Suprapubic skin (tissue), 4 donors: Measurements from ENCODE around the gene F10. TPM values are rescaled to one million over a fixed set of nuclear protein-coding genes. Genes with fewer than 3 reads are reported as not detected.

Experiments used
- DNase-seq, 2 donors: peaks; one replicate each; pipeline ENCODE4 v3.0.0-alpha.2; 2019; ENCODE audit warnings: low spot score in 2 of 2
- H3K27ac ChIP-seq: fragments of 200-600 bp; sonication (generic); one replicate; pipeline ENCODE4 v1.5.1; 2019
- H3K27me3 ChIP-seq: fragments of 200-600 bp; sonication (generic); one replicate; pipeline ENCODE4 v1.5.1; 2019
- H3K36me3 ChIP-seq: fragments of 200-600 bp; sonication (generic); one replicate; pipeline ENCODE4 v1.5.1; 2019
- H3K4me1 ChIP-seq: fragments of 200-600 bp; sonication (generic); one replicate; pipeline ENCODE4 v1.5.1; 2019
- H3K4me3 ChIP-seq: fragments of 200-600 bp; sonication (generic); one replicate; pipeline ENCODE4 v1.5.1; 2019; ENCODE audit warnings: mild to moderate bottlenecking
- H3K9me3 ChIP-seq: fragments of 200-600 bp; sonication (generic); one replicate; pipeline ENCODE4 v1.5.1; 2019
- EP300 ChIP-seq: sonication (generic); formaldehyde crosslinking; IDR thresholded peaks from one replicate; pipeline ENCODE4 v1.6.1; 2017; ENCODE audit warnings: antibody characterized with exemption
- POLR2A ChIP-seq, 2 donors: fragments of 450-650 bp; IDR thresholded peaks; one replicate each; pipeline ENCODE4 v1.6.1; 2017; ENCODE audit warnings: antibody characterized with exemption in 2 of 2, mild to moderate bottlenecking in 2 of 2, moderate library complexity in 2 of 2
- POLR2AphosphoS5 ChIP-seq, 3 donors: sonication (generic); formaldehyde crosslinking; IDR thresholded peaks; one replicate each; pipeline ENCODE4 v1.6.1; 2017; ENCODE audit warnings: antibody characterized with exemption in 3 of 3
- WGBS: methylation state at CpG from one replicate; pipeline ENCODE4 v1.1.5; 2018; 5-methylcytosine and 5-hydroxymethylcytosine counted together
- total RNA-seq, 4 donors: library from RNA; depleted of rRNA; stranded (reverse); fragments of >200 nt; gene quantifications; one replicate each; pipeline ENCODE4 v1.1.0, GENCODE V29; 2016
- TF ChIP-seq, protein P1 (sequence below), 2 donors: fragments of 200-600 bp in 1 of 2; fragments of 450-650 bp in 1 of 2; sonication (generic) in 1 of 2; IDR thresholded peaks; one replicate each; pipeline ENCODE4 v1.5.1; 2016 to 2019; ENCODE audit warnings: antibody characterized with exemption in 2 of 2, mild to moderate bottlenecking in 1 of 2, moderate library complexity in 1 of 2

F10 gene
- total RNA-seq, 4 donors from 2014 or later = 4.9 to 7.8 (median 6.7) TPM

DNA sequence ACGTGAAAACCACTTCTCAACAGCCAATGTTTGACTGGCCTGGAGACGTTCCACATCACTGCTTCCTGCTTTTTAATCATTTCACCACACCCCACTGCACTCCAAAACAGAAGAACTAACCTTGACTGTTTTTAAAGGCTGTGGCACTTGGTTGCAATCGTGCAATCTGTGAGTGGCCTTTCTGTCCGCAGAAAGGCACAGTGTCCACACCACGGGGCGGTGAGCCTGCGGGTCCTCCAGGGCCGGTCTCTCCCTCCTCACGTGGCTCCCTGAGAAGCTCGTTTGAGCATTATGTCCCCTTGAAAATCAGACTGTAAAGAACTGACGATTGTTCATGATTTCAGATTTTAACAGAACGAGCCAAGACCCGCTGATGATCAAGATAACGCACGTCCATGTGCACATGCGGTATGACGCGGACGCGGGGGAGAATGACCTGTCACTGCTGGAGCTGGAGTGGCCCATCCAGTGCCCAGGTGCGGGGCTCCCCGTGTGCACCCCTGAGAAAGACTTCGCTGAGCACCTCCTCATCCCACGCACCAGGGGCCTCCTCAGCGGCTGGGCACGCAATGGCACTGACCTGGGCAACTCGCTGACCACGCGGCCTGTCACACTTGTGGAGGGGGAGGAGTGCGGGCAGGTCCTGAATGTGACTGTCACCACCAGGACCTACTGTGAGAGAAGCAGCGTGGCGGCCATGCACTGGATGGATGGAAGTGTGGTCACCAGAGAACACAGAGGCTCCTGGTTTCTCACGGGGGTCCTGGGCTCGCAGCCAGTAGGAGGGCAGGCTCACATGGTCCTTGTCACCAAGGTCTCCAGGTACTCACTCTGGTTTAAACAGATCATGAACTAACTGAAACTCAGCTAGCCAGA lies 48.9 kb downstream of the F10 start:
- Histone ChIP-seq H3K4me3 (no peak overlapping the region), H3K27ac (no peak overlapping the region), H3K9me3 (no peaks in the 10 kb centered on the region), H3K27me3 (no peaks in the 10 kb centered on the region), H3K36me3 (peaks cover 56% of the 10 kb centered on the region), H3K4me1 (no peaks in the 10 kb centered on the region)
- TF ChIP-seq, protein P1, sequence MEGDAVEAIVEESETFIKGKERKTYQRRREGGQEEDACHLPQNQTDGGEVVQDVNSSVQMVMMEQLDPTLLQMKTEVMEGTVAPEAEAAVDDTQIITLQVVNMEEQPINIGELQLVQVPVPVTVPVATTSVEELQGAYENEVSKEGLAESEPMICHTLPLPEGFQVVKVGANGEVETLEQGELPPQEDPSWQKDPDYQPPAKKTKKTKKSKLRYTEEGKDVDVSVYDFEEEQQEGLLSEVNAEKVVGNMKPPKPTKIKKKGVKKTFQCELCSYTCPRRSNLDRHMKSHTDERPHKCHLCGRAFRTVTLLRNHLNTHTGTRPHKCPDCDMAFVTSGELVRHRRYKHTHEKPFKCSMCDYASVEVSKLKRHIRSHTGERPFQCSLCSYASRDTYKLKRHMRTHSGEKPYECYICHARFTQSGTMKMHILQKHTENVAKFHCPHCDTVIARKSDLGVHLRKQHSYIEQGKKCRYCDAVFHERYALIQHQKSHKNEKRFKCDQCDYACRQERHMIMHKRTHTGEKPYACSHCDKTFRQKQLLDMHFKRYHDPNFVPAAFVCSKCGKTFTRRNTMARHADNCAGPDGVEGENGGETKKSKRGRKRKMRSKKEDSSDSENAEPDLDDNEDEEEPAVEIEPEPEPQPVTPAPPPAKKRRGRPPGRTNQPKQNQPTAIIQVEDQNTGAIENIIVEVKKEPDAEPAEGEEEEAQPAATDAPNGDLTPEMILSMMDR (IDR thresholded peaks at IDR 0.05) = no peak
- TF ChIP-seq EP300 (no peak), POLR2A (IDR thresholded peaks at IDR 0.05) (no peak), POLR2AphosphoS5 (IDR thresholded peaks at IDR 0.05) (no peak)
- no peak for DNase-seq
- WGBS = 90% methylated on average over 28 of the region's 34 CpGs

DNA sequence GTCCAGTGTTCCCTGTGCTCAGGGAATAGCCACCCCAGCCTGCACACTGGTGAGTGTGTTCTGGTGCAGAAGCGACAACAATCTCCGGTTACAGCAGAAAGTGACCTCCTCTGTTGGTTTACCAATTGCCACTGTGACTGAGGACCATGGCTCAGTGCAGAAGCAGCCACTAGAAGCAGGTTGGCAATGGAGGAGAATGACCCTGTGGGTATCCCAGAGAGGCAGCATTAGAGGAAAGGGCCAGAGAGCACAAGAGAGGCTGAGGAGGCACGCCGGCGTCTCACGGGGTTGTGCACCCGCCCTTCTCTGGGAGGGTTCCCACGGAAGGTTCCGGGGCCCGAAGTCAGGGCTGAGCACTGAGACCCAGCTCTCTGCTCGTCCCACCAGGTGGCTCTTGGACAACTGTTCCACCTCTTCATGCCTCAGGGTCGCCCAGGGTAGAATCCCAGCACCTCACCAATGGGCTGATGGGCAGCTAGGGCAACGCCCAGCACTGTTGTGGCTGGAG lies 49.9 kb downstream of the F10 start:
- no peaks in the 10 kb centered on the region for H3K9me3 ChIP-seq
- H3K27me3 ChIP-seq = no peaks in the 10 kb centered on the region
- no peak for TF ChIP-seq EP300
- no peak for TF ChIP-seq POLR2A (IDR thresholded peaks at IDR 0.05)
- TF ChIP-seq, protein P1 (IDR thresholded peaks at IDR 0.05) = no peak
- no peak for TF ChIP-seq POLR2AphosphoS5 (IDR thresholded peaks at IDR 0.05)
- DNase-seq = no peak
- H3K4me3 ChIP-seq = no peak overlapping the region
- H3K4me1 ChIP-seq = no peaks in the 10 kb centered on the region
- H3K36me3 ChIP-seq = peaks cover 66% of the 10 kb centered on the region
- WGBS = 94% methylated on average over 7 of the region's 13 CpGs
- H3K27ac ChIP-seq = no peak overlapping the region

DNA sequence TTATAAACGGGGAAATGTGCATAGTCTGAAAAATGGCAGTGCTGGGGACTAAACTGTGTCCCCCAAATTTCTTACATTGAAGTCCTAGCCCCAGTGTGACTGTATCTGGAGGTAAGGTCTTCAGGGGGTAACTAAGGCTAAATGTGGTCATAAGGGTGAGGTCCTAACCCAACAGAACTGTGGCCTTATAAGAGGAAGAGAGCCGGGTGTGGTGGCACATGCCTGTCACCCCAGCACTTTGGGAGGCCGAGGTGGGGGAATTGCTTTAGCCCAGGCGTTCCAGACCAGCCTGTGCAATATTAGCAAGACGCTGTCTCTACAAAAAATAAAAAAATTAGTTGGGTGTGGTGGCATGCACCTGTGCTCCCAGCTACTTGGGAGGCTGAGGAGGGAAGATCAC lies 53.7 kb downstream of the F10 start:
- Histone ChIP-seq H3K4me1 (no peaks in the 10 kb centered on the region), H3K4me3 (no peak overlapping the region), H3K27me3 (no peaks in the 10 kb centered on the region), H3K27ac (no peak overlapping the region), H3K36me3 (peaks cover 90% of the 10 kb centered on the region), H3K9me3 (no peaks in the 10 kb centered on the region)
- DNase-seq = no peak
- no peak for TF ChIP-seq POLR2A (IDR thresholded peaks at IDR 0.05)
- TF ChIP-seq, protein P1 (IDR thresholded peaks at IDR 0.05) = no peak
- TF ChIP-seq POLR2AphosphoS5 (IDR thresholded peaks at IDR 0.05) = no peak
- no peak for TF ChIP-seq EP300
- 79% methylated on average over 5 of the region's 5 CpGs for WGBS

DNA sequence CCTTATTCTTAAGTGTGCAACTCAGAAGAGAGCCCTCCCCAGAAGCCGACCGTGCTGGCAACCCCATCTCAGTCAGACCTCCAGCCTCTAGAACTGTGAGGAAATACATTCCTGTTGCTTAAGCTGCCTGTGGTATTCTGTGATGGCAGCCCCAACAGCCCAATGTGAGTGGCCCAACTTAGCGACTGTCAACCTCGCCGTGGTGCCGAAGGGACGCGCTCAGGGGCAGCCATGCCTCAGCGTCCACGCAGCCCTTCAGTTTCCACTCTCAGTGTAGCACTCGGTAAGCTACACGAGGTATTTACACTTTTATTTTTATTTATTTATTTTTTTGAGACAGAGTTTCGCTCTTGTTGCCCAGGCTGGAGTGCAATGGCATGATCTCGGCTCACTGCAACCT lies 54.2 kb downstream of the F10 start:
- H3K9me3 ChIP-seq = no peaks in the 10 kb centered on the region
- no peak overlapping the region for H3K27ac ChIP-seq
- H3K4me3 ChIP-seq = no peak overlapping the region
- H3K36me3 ChIP-seq = peaks cover 88% of the 10 kb centered on the region
- no peaks in the 10 kb centered on the region for H3K4me1 ChIP-seq
- 96% methylated on average over 14 of the region's 14 CpGs for WGBS
- no peak for DNase-seq
- no peaks in the 10 kb centered on the region for H3K27me3 ChIP-seq
- TF ChIP-seq EP300 (no peak), POLR2A (IDR thresholded peaks at IDR 0.05) (no peak), POLR2AphosphoS5 (IDR thresholded peaks at IDR 0.05) (no peak)
- TF ChIP-seq, protein P1 (IDR thresholded peaks at IDR 0.05) = no peak

DNA sequence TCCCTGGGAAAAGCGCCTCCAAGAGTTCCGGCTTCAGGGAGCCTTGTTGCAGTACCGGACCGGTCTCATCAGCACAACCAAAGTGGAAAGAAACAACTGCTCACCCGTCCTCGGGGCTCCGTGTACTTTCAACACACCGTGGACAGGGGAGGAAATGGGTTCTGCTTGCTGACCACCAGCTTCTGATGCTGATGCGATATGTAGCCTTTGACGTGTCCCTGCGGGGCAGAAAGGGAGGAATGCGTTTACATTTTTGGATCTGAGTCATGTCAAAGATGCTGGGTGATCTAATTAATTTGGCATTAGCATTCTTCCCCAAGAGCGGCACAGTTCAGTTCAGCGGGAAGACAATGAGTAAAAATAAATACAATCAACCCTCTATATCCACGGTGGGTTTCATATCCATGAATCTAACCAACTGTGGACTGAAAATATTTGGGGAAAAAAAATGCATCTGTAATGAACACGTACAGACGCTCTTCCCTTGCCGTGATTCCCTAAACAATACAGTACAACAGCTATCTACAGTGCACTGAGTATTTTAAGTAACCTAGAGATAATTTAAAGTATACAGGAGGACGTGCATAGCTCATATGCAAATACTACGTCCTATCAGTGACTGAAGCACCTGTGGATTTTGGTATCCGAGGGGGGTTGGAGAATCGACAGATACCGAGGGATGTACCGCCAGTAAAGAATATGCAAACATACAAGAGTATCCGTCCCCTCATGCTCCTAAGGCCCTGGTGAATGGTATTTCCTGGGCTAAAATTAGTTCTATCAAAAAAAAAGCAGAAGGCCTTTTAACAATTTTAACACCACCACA lies 55.7 kb downstream of the F10 start:
- DNase-seq = no peak
- Histone ChIP-seq H3K27me3 (no peaks in the 10 kb centered on the region), H3K9me3 (no peaks in the 10 kb centered on the region), H3K36me3 (peaks cover 88% of the 10 kb centered on the region), H3K4me1 (no peaks in the 10 kb centered on the region), H3K4me3 (no peak overlapping the region), H3K27ac (no peak overlapping the region)
- 88% methylated on average over 25 of the region's 25 CpGs for WGBS
- TF ChIP-seq POLR2AphosphoS5 (IDR thresholded peaks at IDR 0.05) = no peak
